ENCODE data around the gene MMP17.

MMP17 gene

DNA sequence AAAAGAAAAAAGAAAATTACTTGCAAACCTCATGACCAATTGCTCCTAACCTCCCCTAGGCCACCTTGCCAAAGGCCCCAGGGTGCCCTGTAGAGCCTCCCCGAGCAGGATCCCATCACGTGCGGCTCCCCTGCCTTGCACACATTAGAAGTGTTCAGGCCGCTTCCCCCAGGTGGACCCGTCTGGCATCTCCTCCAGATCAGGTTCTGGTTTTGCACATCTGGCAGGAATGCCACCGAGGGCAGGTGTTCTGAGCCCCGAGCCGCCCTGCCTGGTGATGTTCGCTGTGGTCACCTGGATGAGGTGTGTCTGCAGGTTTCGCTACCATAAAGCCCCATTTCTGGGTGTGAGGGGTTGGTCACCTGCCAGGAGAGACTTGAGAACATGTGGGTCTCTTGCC is 19.3 kb downstream of the MMP17 start:
- DNase-seq = no peak
- no peaks in the 10 kb centered on the region for H3K4me1 ChIP-seq
- no peaks in the 10 kb centered on the region for H3K9me3 ChIP-seq
- TF ChIP-seq CTCF (IDR thresholded peaks at IDR 0.05; ENCODE audit: low read depth, low read length) = no peak
- no peaks in the 10 kb centered on the region for H3K36me3 ChIP-seq
- H3K4me3 ChIP-seq (ENCODE audit: low read depth, low read length) = no peak overlapping the region
- H3K27me3 ChIP-seq = no peaks in the 10 kb centered on the region

DNA sequence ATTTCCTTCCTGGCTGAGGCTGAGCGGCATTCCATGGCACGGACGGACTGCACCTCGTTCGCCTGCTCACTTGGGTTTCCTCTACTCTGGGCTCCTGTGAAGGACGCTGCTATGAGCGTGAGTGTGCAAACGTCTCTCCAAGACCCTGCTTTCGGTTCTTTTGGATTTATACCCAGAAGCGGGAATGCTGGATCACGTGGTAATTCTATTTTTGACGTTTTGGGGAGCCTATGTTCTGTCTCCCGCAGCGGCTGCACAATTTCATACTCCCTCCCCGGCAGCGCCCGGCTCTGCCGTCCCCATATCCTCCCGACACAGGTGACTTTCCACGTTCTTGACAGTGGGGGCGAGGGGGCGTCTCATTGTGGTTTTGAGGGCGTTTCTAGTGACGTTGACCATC is 20.6 kb downstream of the MMP17 start:
- no peak for TF ChIP-seq CTCF (IDR thresholded peaks at IDR 0.05; ENCODE audit: low read depth, low read length)
- DNase-seq = no peak
- Histone ChIP-seq H3K27me3 (no peaks in the 10 kb centered on the region), H3K9me3 (no peaks in the 10 kb centered on the region), H3K4me1 (no peaks in the 10 kb centered on the region), H3K4me3 (ENCODE audit: low read depth, low read length) (no peak overlapping the region), H3K36me3 (no peaks in the 10 kb centered on the region)

GRCh38 chr12:131849700-131850553 is 21.7 kb downstream of the MMP17 start:
- H3K9me3 ChIP-seq = no peaks in the 10 kb centered on the region
- H3K27me3 ChIP-seq = no peaks in the 10 kb centered on the region
- H3K4me1 ChIP-seq = no peaks in the 10 kb centered on the region
- no peaks in the 10 kb centered on the region for H3K36me3 ChIP-seq
- no peak overlapping the region for H3K4me3 ChIP-seq (ENCODE audit: low read depth, low read length)
- no peak for TF ChIP-seq CTCF (IDR thresholded peaks at IDR 0.05; ENCODE audit: low read depth, low read length)
- no peak for DNase-seq

- no peak for DNase-seq
- H3K36me3 ChIP-seq = no peaks in the 10 kb centered on the region
- no peak overlapping the region for H3K4me3 ChIP-seq (ENCODE audit: low read depth, low read length)
- TF ChIP-seq CTCF (IDR thresholded peaks at IDR 0.05; ENCODE audit: low read depth, low read length) = no peak
- H3K27me3 ChIP-seq = no peaks in the 10 kb centered on the region
- H3K9me3 ChIP-seq = no peaks in the 10 kb centered on the region
- H3K4me1 ChIP-seq = no peaks in the 10 kb centered on the region
Measured at GRCh38 chr12:131850856-131851559, 22.8 kb downstream of the MMP17 start.

DNA sequence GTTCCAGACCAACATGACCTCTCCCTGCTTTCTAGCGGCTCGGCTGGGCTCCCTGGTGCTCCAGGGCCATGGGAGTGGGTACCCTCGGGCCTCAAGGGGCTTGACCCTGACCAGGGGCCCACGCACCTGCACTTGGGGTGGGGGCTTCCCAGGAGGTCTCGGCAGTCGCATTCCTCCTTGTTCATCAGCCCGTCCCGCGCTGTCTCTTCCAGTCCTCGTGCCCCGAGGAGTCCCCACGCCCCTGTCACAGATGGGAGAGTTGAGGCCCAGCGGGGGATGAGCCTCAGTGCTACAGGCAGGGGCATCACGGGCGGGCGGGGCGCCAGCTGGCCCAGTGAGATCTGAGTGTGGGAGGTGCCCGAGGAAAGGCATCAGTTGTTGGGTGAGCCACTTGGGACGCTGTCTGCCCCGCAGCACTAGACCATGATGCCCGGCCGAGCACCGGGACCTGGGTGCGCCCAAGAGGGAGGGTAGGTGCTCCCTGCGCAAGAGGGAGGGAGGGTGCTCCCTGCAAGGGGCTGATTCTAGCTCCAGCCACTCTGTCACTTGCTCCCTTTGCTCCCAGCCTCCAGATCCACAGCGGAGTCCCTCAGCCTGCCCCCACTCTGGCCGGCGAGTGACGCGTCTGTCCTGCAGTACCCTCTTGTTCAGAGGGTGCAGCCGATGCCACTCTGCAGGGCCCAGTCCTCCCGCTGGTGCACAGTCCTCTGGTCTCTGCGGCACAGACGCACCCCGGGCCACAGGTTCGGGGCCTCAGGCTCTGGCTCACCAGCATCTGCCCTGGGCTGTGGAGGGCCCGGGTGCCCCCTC is 23.8 kb downstream of the MMP17 start:
- Histone ChIP-seq H3K4me1 (no peaks in the 10 kb centered on the region), H3K4me3 (ENCODE audit: low read depth, low read length) (no peak overlapping the region), H3K36me3 (no peaks in the 10 kb centered on the region), H3K9me3 (no peaks in the 10 kb centered on the region), H3K27me3 (no peaks in the 10 kb centered on the region)
- TF ChIP-seq CTCF (IDR thresholded peaks at IDR 0.05; ENCODE audit: low read depth, low read length) = no peak
- DNase-seq = peak; percentile 8

Measured in BE2C (cell line).